Measurements from ENCODE around the gene NEFH.

Gene NEFH

GRCh38 chr22:29479417-29480261, at the start of gene NEFH:
Gene NEFH, plus strand, starts transcription at chr22:29480218. Its CDS starts 45 bp downstream, at chr22:29480263.
- H2AFZ ChIP-seq (ENCODE audit: low read length), result no peak within 1 kb of the TSS
- no peaks in the 10 kb centered on the region for H3K27me3 ChIP-seq (ENCODE audit: insufficient read depth, low read length)
- no peak within 1 kb of the TSS for H3K4me3 ChIP-seq (ENCODE audit: low read depth, low read length, poor library complexity, severe bottlenecking)
- no peaks in the 10 kb centered on the region for H3K79me2 ChIP-seq (ENCODE audit: insufficient read depth, low read length)
- H3K4me1 ChIP-seq (ENCODE audit: insufficient read depth, low read length, severe bottlenecking), result peaks cover 6% of the 10 kb centered on the region
- no peak within 1 kb of the TSS for H3K9ac ChIP-seq (ENCODE audit: low read length)
- H3F3A ChIP-seq (ENCODE audit: insufficient read depth, low read length), result no peaks in the 10 kb centered on the region
- no peaks in the 10 kb centered on the region for H3K9me2 ChIP-seq (ENCODE audit: low read depth, low read length)
- H3K9me3 ChIP-seq (ENCODE audit: low read length), result no peaks in the 10 kb centered on the region
- H4K20me1 ChIP-seq (ENCODE audit: insufficient read depth, low read length), result no peaks in the 10 kb centered on the region
- TF ChIP-seq CTCF (IDR thresholded peaks at IDR 0.05; ENCODE audit: low read length) (no peak), EZH2 (IDR thresholded peaks at IDR 0.05; ENCODE audit: borderline replicate concordance, low read length) (no peak)
- no peak within 1 kb of the TSS for H3K27ac ChIP-seq (ENCODE audit: low read depth, low read length, poor library complexity, severe bottlenecking)
- H3K4me2 ChIP-seq (ENCODE audit: low read length), result no peak within 1 kb of the TSS
- no peaks in the 10 kb centered on the region for H3K36me3 ChIP-seq (ENCODE audit: insufficient read depth, low read length)

- Histone ChIP-seq H3K9ac (ENCODE audit: low read length) (no peak overlapping the region), H3K4me1 (ENCODE audit: insufficient read depth, low read length, severe bottlenecking) (no peaks in the 10 kb centered on the region)
- no peak for TF ChIP-seq EZH2 (IDR thresholded peaks at IDR 0.05; ENCODE audit: borderline replicate concordance, low read length)
- TF ChIP-seq CTCF (IDR thresholded peaks at IDR 0.05; ENCODE audit: low read length), result no peak
Observed at GRCh38 chr22:29431986-29432385, 48.0 kb upstream of the NEFH start.

GRCh38 chr22:29433856-29434255, 46.2 kb upstream of the NEFH start:
- Histone ChIP-seq H2AFZ (ENCODE audit: low read length) (no peak overlapping the region), H3K36me3 (ENCODE audit: insufficient read depth, low read length) (no peaks in the 10 kb centered on the region), H3K27ac (ENCODE audit: low read depth, low read length, poor library complexity, severe bottlenecking) (no peak overlapping the region), H3K9me3 (ENCODE audit: low read length) (no peaks in the 10 kb centered on the region), H3K9ac (ENCODE audit: low read length) (no peak overlapping the region), H3K4me2 (ENCODE audit: low read length) (no peak overlapping the region), H3K4me1 (ENCODE audit: insufficient read depth, low read length, severe bottlenecking) (no peaks in the 10 kb centered on the region), H3K79me2 (ENCODE audit: insufficient read depth, low read length) (no peaks in the 10 kb centered on the region), H3K27me3 (ENCODE audit: insufficient read depth, low read length) (peaks cover 5% of the 10 kb centered on the region; the same call in 1 of the 2 replicates), H3F3A (ENCODE audit: insufficient read depth, low read length) (no peaks in the 10 kb centered on the region), H3K4me3 (ENCODE audit: low read depth, low read length, poor library complexity, severe bottlenecking) (no peak overlapping the region), H4K20me1 (ENCODE audit: insufficient read depth, low read length) (no peaks in the 10 kb centered on the region), H3K9me2 (ENCODE audit: low read depth, low read length) (no peaks in the 10 kb centered on the region)
- TF ChIP-seq CTCF (IDR thresholded peaks at IDR 0.05; ENCODE audit: low read length), result no peak
- TF ChIP-seq EZH2 (IDR thresholded peaks at IDR 0.05; ENCODE audit: borderline replicate concordance, low read length), result no peak

More at GRCh38 chr22:29431986-29432385, 48.0 kb upstream of the NEFH start:
- Histone ChIP-seq H3F3A (ENCODE audit: insufficient read depth, low read length) (no peaks in the 10 kb centered on the region), H3K4me2 (ENCODE audit: low read length) (no peak overlapping the region), H3K9me3 (ENCODE audit: low read length) (no peaks in the 10 kb centered on the region), H3K9me2 (ENCODE audit: low read depth, low read length) (no peaks in the 10 kb centered on the region), H3K4me3 (ENCODE audit: low read depth, low read length, poor library complexity, severe bottlenecking) (no peak overlapping the region), H3K27ac (ENCODE audit: low read depth, low read length, poor library complexity, severe bottlenecking) (no peak overlapping the region), H2AFZ (ENCODE audit: low read length) (no peak overlapping the region), H3K36me3 (ENCODE audit: insufficient read depth, low read length) (no peaks in the 10 kb centered on the region), H3K27me3 (ENCODE audit: insufficient read depth, low read length) (peaks cover 5% of the 10 kb centered on the region; the same call in 1 of the 2 replicates), H4K20me1 (ENCODE audit: insufficient read depth, low read length) (no peaks in the 10 kb centered on the region), H3K79me2 (ENCODE audit: insufficient read depth, low read length) (no peaks in the 10 kb centered on the region)

Data from OCI-LY1 (cell line).